ENCODE data around the gene ADK.

The ADK gene

GRCh38 chr10:74371696-74372095 lies 220.7 kb downstream of the ADK start:
- no peak for DNase-seq

- no peak for DNase-seq
These were observed 222.0 kb downstream of the ADK start for GRCh38 chr10:74373059-74373458.

GRCh38 chr10:74377476-74377875 lies 226.5 kb downstream of the ADK start:
- no peak for DNase-seq

- DNase-seq: no peak
These were observed 228.5 kb downstream of the ADK start for GRCh38 chr10:74379474-74379873.

DNA sequence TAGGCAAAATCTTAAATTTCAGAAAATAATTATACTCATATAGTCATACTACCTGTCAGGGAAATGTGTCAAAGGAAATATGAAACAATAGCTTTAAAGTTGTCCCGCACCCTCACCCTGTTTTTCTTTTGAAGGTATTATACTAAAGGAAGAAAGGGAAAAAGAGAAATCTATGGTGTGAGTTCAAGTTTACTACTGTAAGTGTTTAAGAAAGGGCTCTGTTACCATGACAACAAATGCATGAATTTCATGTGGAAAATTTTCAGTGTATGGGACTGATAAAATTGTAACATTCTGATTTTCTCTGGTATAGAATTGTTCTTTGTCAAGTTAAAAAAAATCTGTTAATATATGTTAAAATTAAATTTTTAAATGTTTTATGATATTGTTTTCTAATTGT lies 229.8 kb downstream of the ADK start:
- DNase-seq: no peak

GRCh38 chr10:74381291-74381853 lies 230.4 kb downstream of the ADK start:
- peak; percentile 26 for DNase-seq

GRCh38 chr10:74382663-74383062 lies 231.6 kb downstream of the ADK start:
- no peak for DNase-seq

DNA sequence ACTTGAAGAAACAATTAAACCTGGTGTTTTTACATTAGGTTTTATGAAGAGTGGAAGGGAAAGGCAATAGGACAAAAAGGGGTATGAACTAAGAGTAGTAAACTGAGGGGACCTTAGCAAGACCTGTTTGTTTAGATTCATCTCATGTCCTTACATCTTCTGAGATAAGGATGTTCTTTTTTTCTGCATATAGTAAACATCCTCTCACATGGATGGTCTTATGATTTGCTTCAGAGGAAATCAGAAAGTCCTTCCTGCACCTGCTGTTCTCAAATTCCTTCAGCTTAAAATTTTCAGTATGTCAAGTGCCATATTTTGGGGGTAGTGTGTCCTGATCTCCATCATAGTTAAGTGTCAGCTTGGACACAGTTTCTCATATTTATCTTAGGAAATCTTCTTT lies 232.6 kb downstream of the ADK start:
- no peak for DNase-seq

- DNase-seq: no peak
These were observed 233.7 kb downstream of the ADK start for GRCh38 chr10:74384615-74385183.

DNA sequence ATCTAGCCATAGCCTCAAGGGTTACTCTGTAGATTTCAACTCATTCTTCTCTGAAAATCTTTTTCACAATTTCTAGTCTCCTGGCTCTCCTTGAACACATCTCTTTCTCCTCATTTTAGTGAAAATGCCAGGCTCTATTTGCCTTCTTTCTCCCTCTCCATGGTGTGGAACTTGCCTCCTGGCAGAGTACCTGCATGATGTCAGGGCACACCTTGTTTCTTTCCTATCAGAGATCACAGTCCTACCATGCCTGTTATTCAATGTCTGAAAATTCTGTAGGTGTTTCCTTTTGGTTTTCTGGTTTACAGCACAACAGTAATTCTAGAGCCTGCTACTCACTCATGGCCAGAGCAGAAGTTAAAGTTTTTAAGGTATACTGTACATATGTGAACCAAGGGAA lies 237.8 kb downstream of the ADK start:
- DNase-seq: no peak

GRCh38 chr10:74391786-74392185 lies 240.8 kb downstream of the ADK start:
- no peak for DNase-seq

- no peak for DNase-seq
These were observed 243.5 kb downstream of the ADK start for GRCh38 chr10:74394416-74394969.

DNA sequence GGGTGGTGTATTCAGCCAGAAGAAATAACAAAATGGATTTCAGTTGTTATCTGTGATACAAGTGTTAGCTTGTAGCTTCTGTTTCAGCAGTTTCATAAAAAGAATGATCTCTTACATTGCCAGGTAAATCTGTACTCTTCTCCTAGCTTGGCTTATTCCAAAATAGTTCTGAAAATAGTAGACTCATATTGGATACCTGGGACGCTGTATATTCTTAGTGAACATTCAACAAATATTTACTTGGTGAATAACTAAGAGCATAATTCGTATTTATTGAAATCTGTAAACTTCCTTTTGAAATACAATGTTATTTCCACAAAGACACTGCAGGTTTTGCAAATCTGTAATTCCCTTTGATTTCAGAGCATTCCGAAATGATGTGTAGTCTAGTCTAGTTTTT lies 249.2 kb downstream of the ADK start:
- no peak for DNase-seq

GRCh38 chr10:74406006-74406405 lies 255.0 kb downstream of the ADK start:
- no peak for DNase-seq

DNA sequence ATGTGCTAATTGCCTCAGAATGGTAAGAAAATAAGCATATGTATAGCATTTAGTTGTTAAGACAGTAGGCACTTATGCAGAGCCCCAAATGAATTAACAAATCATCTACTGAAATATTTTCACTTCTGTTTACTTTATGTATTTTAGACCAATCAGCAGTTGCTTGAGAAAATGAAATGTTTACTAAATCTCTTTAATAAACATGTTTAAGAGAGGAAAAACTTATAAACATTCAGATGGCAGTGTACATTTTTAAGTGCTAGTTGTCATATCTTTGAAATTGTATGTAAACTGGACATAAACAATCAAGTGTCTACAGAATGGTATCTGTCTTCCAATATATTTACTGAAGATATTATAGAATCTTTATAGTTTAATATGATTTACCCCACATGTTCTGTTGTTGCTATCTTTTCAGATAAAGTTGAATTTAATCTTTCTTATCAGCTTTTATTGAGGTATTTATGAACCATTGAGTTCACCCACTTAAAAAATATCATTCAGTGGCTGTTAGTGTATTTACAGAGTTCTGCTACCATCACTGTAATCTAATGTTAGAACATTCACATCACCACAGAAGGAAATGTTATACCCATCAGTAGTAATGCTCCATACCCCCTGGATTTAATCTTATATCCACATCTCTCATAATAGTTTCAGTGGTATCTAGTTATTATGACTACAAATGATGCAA lies 264.3 kb downstream of the ADK start:
- no peak for DNase-seq

GRCh38 chr10:74417397-74417796 lies 266.4 kb downstream of the ADK start:
- peak; percentile 18 for DNase-seq

GRCh38 chr10:74418285-74418872 lies 267.4 kb downstream of the ADK start:
- peak; percentile 95 for DNase-seq

DNA sequence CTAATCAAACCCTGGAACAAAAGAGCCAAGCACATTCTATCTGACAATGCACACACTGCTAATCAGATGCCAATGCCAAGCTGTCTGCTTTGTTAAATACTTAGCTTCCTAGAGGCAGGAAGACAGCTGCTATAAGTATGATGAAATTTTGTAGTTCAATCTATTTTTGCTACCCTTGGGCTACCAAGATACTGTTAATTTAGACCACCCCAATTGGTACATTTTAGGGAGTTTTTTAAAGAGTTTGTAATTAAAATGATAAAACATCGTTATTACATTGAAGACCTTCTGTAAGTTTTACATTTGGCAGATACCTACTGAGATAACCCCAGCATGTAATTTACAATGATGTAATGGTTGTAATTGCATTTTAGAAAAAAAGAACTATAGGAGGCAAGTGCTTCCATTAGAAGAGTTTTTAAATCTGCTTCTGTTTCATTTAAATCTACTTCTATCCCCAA lies 268.5 kb downstream of the ADK start:
- DNase-seq: peak; percentile 81

DNA sequence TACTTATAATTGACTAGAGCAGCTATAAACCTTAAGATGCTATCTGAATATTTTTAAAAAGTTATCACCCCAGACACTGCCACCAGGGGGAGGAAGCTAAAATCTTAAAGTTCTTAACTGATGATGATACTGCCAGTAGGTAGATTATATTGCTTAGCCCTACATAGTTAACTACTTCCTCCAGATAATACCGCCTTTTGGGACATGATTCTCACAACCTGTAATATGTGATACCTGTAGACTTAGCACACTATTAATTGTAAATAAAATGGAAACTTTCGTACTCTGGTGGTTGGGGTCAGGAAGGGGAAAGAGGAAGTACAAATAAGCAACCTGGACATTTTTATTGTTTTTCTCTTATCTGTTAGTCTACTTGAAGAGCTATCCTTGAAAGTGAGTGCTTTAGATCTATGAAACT lies 268.9 kb downstream of the ADK start:
- DNase-seq: peak; percentile 65

GRCh38 chr10:74424565-74424964 lies 273.5 kb downstream of the ADK start:
- DNase-seq: no peak

DNA sequence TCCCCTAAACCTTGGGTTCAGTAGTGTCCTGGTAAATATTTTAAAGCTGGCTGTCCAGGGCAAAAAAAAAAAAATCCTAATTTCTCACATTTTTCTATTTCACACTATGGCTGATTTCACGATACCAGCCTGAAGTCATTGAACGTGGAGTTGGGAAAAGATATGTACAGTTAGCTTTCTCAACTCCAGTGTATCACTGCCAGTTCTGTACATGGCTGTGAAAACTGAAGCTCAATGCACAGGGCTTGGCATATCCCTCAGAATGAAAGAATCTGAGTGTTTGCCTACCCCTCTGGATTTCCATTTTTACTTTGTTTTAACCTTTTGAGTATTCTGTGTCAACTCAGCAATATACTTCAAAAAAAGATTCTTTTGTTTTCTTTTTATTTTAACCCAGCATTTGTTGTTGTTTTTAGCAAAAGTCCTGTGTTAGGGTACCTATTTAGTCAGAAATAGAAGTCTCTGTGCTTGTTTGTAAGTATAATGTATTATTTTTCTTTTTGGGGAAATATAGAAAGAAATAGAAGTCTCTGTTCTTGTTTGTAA lies 274.5 kb downstream of the ADK start:
- no peak for DNase-seq

- DNase-seq: no peak
These were observed 280.8 kb downstream of the ADK start for GRCh38 chr10:74431816-74432215.

DNA sequence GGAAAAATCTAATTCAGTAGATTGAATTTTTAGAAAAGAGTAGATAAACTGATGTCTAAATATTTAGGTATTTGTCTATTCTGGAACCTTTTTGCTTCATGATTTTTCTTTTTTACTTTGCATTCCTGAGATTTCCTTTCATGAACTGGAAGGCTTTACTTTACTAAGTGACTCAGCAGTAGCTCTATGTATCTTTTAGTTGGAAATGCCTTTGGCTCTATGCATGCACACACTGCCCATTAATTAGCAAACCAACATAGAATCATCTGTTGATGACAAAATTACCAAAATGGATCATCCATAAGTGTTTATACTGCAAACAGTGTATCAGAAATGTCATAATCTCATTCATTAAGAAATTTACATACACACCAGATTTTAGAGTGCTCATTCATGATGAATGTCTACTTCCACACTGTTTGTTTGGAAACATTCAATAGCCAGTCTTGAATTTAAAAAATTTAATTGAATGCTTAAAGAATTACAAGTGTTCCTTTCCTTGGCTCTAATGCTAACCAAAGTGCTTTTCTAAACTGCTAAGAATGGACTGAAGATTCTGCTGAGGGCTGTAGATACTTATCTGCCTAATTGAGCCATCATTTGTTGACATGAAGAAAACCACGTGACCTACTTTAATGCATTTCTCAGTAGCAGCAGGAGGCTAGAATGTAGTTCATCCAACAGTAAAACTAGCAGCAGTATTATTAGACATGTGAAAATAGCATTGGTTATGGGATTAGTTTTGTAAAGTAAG lies 282.0 kb downstream of the ADK start:
- DNase-seq: peak; percentile 67

Data from eye (tissue), 1 donor.